Epithelial cell of proximal tubule (primary cell): Measurements from ENCODE around the gene TUBGCP3. TPM values are rescaled to one million over a fixed set of nuclear protein-coding genes. Genes with fewer than 3 reads are reported as not detected.
A peak's percentile ranks its signal among the peaks of the same experiment; 100 is the strongest.

Experiments
- DNase-seq: peaks from one replicate; pipeline ENCODE4 v3.0.0-alpha.2; 2011; ENCODE audit warnings: low read depth
- H3K4me3 ChIP-seq: 2 replicates; pipeline ENCODE4 v1.5.1; 2011; ENCODE audit warnings: low read depth, mild to moderate bottlenecking, low read length
- total RNA-seq: library from RNA; depleted of rRNA; stranded (reverse); fragments of >200 nt; gene quantifications from 2 replicates; pipeline ENCODE4 v1.2.3, GENCODE V29; 2015
- TF ChIP-seq, protein P1 (sequence below): conservative IDR thresholded peaks from 2 replicates; pipeline ENCODE4 v1.5.1; 2012; ENCODE audit warnings: low read depth, mild to moderate bottlenecking, low read length

Gene TUBGCP3
- total RNA-seq, 1 donor from 2014 or later = 16.4 TPM

DNA sequence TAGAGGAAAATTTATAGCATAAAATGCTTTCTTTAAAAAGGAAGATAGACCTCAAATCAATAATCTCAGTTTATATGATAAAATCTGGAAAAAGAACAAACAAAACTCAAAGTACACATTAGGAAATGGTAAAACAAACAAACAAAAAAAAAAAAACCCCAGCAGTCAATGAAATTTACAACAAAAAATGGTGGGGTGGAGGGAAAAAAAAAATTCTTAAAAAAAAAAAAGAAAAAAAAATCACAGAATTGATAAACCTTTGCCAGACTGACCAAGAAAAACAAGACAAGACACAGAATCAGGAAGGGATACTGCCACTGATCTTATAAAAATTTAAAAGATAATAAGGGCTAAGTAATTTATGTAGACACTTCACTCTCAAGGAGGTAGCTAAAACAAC lies 11.2 kb downstream of the TUBGCP3 start:
- no peak for DNase-seq
- TF ChIP-seq, protein P1, sequence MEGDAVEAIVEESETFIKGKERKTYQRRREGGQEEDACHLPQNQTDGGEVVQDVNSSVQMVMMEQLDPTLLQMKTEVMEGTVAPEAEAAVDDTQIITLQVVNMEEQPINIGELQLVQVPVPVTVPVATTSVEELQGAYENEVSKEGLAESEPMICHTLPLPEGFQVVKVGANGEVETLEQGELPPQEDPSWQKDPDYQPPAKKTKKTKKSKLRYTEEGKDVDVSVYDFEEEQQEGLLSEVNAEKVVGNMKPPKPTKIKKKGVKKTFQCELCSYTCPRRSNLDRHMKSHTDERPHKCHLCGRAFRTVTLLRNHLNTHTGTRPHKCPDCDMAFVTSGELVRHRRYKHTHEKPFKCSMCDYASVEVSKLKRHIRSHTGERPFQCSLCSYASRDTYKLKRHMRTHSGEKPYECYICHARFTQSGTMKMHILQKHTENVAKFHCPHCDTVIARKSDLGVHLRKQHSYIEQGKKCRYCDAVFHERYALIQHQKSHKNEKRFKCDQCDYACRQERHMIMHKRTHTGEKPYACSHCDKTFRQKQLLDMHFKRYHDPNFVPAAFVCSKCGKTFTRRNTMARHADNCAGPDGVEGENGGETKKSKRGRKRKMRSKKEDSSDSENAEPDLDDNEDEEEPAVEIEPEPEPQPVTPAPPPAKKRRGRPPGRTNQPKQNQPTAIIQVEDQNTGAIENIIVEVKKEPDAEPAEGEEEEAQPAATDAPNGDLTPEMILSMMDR = no peak
- H3K4me3 ChIP-seq = no peak overlapping the region

- DNase-seq = no peak
- TF ChIP-seq, protein P1 = no peak
- H3K4me3 ChIP-seq = no peak overlapping the region
These were observed 11.8 kb downstream of the TUBGCP3 start for GRCh38 chr13:112576191-112576590.

DNA sequence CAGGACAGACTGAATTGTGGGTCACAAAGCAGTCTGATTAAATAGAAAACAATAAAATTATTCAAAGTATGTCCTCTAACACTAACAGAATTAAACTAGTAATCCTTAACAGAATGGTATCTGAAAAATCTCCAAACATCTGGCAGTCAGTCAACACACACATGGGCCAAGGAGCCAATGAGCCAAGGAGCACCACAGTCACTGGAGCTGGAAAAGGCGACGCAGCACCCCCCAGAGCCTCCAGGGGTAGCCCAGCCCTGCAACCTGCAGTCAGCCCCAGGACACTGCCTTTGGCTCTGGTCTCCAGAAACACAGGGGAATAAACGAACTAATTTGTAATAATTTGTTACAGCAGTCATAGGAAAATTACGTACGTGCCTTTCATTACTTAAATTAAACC lies 12.3 kb downstream of the TUBGCP3 start:
- H3K4me3 ChIP-seq = no peak overlapping the region
- no peak for DNase-seq
- TF ChIP-seq, protein P1 = peak; percentile 12

DNA sequence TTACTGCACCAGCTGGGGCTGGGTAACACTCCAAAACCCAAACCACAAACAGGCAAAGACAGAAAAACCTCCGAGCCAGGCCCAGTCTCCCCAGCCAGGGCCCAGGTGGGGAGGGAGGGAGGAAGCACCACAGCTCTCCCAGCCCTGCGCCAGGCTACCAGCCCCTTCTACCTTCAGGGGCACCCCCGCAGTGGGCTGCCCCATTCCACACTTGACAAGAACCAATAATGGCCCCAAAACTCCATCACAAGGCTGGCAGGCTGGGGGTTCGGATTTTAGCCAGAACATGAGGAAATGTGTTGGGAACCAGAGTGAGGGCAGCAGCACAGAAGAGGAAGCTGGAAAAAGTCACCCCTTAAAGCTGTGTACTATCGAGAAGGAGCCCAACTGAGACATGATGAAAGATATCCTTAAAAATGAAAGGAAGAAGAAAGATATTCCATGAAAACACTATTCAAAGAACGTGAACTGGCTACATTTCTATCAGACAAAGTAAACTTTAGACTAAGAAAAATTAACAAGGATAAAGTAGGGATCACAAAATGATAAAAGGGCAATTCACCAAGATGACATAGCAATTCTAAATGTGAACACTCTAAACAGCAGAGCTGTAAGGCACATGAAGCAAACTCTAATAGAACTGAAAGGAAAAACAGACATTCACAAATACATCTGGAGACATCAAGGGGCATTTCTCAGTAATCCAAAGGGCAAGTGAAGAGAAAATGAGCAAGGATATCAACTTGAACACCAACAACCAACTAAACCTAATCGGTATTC lies 12.9 kb downstream of the TUBGCP3 start:
- no peak for DNase-seq
- TF ChIP-seq, protein P1 = no peak
- no peak overlapping the region for H3K4me3 ChIP-seq

DNA sequence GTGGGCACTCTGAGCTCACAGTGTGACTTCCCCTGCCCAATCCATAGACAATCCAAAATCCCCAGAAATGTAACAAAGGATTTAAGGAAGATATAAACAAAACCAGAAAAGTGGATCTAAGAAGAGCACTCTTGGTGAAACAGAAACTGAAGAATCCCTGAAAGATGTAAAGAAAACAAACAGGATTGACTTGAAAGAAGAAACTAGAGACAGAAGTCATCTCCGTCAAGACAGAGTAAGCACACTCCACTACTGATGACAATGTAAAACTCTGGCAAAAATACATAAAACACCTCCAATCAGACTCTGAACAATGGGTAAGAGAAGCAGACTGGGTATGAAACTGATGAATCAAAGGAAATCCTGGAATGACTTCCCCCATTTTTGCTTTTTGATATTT lies 13.5 kb downstream of the TUBGCP3 start:
- DNase-seq = no peak
- TF ChIP-seq, protein P1 = no peak
- no peak overlapping the region for H3K4me3 ChIP-seq

- no peak overlapping the region for H3K4me3 ChIP-seq
- TF ChIP-seq, protein P1 = no peak
- DNase-seq = no peak
These were observed 14.2 kb downstream of the TUBGCP3 start for GRCh38 chr13:112573710-112574109.

DNA sequence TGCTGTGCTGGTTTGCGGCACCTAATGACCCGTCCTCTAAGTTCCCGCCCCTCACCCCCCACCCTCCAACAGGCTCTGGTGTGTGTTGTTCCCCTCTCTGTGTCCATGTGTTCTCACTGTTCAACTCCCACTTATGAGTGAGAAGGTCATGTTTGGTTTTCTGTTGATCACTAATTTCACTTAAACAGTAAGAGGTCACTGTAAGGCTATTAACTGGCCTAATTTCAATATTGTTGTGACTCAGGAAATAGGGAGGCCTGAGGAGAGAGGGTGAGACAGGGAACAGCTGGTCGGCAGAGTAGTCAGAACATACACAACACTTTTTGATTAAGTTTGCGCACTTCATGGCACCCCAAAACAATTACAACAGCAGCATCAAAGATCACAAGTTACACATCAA lies 15.6 kb downstream of the TUBGCP3 start:
- TF ChIP-seq, protein P1 = no peak
- H3K4me3 ChIP-seq = no peak overlapping the region
- DNase-seq = no peak
